SKM-1 treated with dmso at 0.1 percent for 144 hours (cell line): ENCODE measurements around the gene TMEM236.

Source experiments
- DNase-seq: peaks from one replicate; lab custom pipeline; 2025; ENCODE audit not compliant: unreplicated experiment; lab: John Stamatoyannopoulos, UW

TMEM236 gene

GRCh38 chr10:17787087-17787961 lies 35.3 kb downstream of the TMEM236 start:
- no peak for DNase-seq

- DNase-seq, result no peak
These were observed 36.6 kb downstream of the TMEM236 start for GRCh38 chr10:17788646-17789045.

- no peak for DNase-seq
These were observed 37.4 kb downstream of the TMEM236 start for GRCh38 chr10:17789396-17789795.

GRCh38 chr10:17790651-17791050 lies 38.6 kb downstream of the TMEM236 start:
- DNase-seq, result no peak

- DNase-seq, result no peak
These were observed 41.0 kb downstream of the TMEM236 start for GRCh38 chr10:17792991-17793390.

- DNase-seq, result no peak
These were observed 42.0 kb downstream of the TMEM236 start for GRCh38 chr10:17793823-17794644.

- no peak for DNase-seq
These were observed 43.1 kb downstream of the TMEM236 start for GRCh38 chr10:17795083-17795482.

- DNase-seq, result no peak
These were observed 44.0 kb downstream of the TMEM236 start for GRCh38 chr10:17795813-17796594.

- DNase-seq, result no peak
These were observed 49.5 kb downstream of the TMEM236 start for GRCh38 chr10:17801507-17801906.

- no peak for DNase-seq
These were observed 50.3 kb downstream of the TMEM236 start for GRCh38 chr10:17802350-17802749.

GRCh38 chr10:17802976-17803375 lies 51.0 kb downstream of the TMEM236 start:
- no peak for DNase-seq

- no peak for DNase-seq
These were observed 53.3 kb downstream of the TMEM236 start for GRCh38 chr10:17805330-17805729.

GRCh38 chr10:17805921-17806577 lies 54.0 kb downstream of the TMEM236 start:
- DNase-seq, result no peak

- no peak for DNase-seq
These were observed 57.2 kb downstream of the TMEM236 start, which contains the start of gene MRC1 for GRCh38 chr10:17808971-17809841. Gene MRC1 (plus strand): TSS chr10:17809348. CDS start chr10:17809466, 118 bp downstream.

GRCh38 chr10:17811146-17811865 lies 59.3 kb downstream of the TMEM236 start:
- DNase-seq, result no peak

GRCh38 chr10:17814973-17815372 lies 63.0 kb downstream of the TMEM236 start:
- DNase-seq, result no peak

- no peak for DNase-seq
These were observed 64.2 kb downstream of the TMEM236 start for GRCh38 chr10:17816199-17816598.

- DNase-seq, result no peak
These were observed 65.3 kb downstream of the TMEM236 start for GRCh38 chr10:17817316-17817715.

- DNase-seq, result no peak
These were observed 65.8 kb downstream of the TMEM236 start for GRCh38 chr10:17817790-17818189.
